MM.1S (cell line): ENCODE data around the gene LRIG2.

Source experiments
- DNase-seq: peaks from one replicate; pipeline ENCODE4 v3.0.0-alpha.2; 2015
- H2AFZ ChIP-seq: fragments of 300-600 bp; sonication (generic); 2 replicates; pipeline ENCODE4 v1.6.0; 2016; ENCODE audit warnings: antibody characterized with exemption, low read length
- H3F3A ChIP-seq: fragments of 300-600 bp; sonication (generic); 2 replicates; pipeline ENCODE4 v1.6.1; 2016; ENCODE audit warnings: mild to moderate bottlenecking, antibody characterized with exemption, low read length, moderate library complexity, mixed read lengths; ENCODE audit not compliant: insufficient read depth
- H3K27ac ChIP-seq: fragments of 300-600 bp; sonication (generic); 2 replicates; pipeline ENCODE4 v1.5.1; 2016; ENCODE audit warnings: mild to moderate bottlenecking, low read length
- H3K27me3 ChIP-seq: fragments of 300-600 bp; sonication (generic); replicated peaks from 2 replicates; pipeline ENCODE4 v1.6.0; 2016; ENCODE audit warnings: low read length; ENCODE audit not compliant: insufficient read depth
- H3K36me3 ChIP-seq: fragments of 300-600 bp; sonication (generic); replicated peaks from 2 replicates; pipeline ENCODE4 v1.6.1; 2016; ENCODE audit warnings: mild to moderate bottlenecking, low read length, mixed read lengths; ENCODE audit not compliant: insufficient read depth
- H3K4me1 ChIP-seq: fragments of 300-600 bp; sonication (generic); 2 replicates; pipeline ENCODE4 v1.6.1; 2016; ENCODE audit warnings: low read length, mixed read lengths
- H3K4me2 ChIP-seq: fragments of 300-600 bp; sonication (generic); 2 replicates; pipeline ENCODE4 v1.6.0; 2016; ENCODE audit warnings: low read depth, low read length
- H3K4me3 ChIP-seq: fragments of 300-600 bp; sonication (generic); 2 replicates; pipeline ENCODE4 v1.5.1; 2016; ENCODE audit warnings: low read length, mixed read lengths
- H3K79me2 ChIP-seq: fragments of 300-600 bp; sonication (generic); 2 replicates; pipeline ENCODE4 v1.6.1; 2016; ENCODE audit warnings: mixed run types, low read length, mixed read lengths
- H3K9ac ChIP-seq: fragments of 300-600 bp; sonication (generic); 2 replicates; pipeline ENCODE4 v1.6.1; 2016; ENCODE audit warnings: low read length, mixed read lengths
- H3K9me2 ChIP-seq: fragments of 300-600 bp; sonication (generic); replicated peaks from 2 replicates; pipeline ENCODE4 v1.6.1; 2016; ENCODE audit warnings: mild to moderate bottlenecking, low read length, mixed read lengths; ENCODE audit not compliant: insufficient read depth
- H3K9me3 ChIP-seq: fragments of 300-600 bp; sonication (generic); replicated peaks from 2 replicates; pipeline ENCODE4 v1.6.1; 2016; ENCODE audit warnings: mild to moderate bottlenecking, low read length, mixed read lengths; ENCODE audit not compliant: insufficient read depth
- H4K20me1 ChIP-seq: fragments of 300-600 bp; sonication (generic); 2 replicates; pipeline ENCODE4 v1.6.1; 2016; ENCODE audit warnings: mild to moderate bottlenecking, low read length, moderate library complexity, mixed read lengths; ENCODE audit not compliant: insufficient read depth
- CTCF ChIP-seq: fragments of 300-600 bp; sonication (generic); IDR thresholded peaks from 2 replicates; pipeline ENCODE4 v1.5.1; 2016; ENCODE audit warnings: antibody characterized with exemption, low read length, mixed read lengths
- EZH2 ChIP-seq: fragments of 300-600 bp; sonication (generic); optimal IDR thresholded peaks from 2 replicates; pipeline ENCODE3; 2017; ENCODE audit warnings: low read depth, mild to moderate bottlenecking, antibody characterized with exemption, low read length, mixed read lengths
- EZH2phosphoT487 ChIP-seq: fragments of 300-600 bp; sonication (generic); IDR thresholded peaks from 2 replicates; pipeline ENCODE4 v1.6.1; 2018; ENCODE audit warnings: antibody characterized with exemption, low read length

Gene LRIG2

GRCh38 chr1:113125517-113125916 is 52.5 kb downstream of the LRIG2 start:
- H3K36me3 ChIP-seq, result no peaks in the 10 kb centered on the region; the same call in 1 of the 2 replicates
- no peaks in the 10 kb centered on the region for H3F3A ChIP-seq
- H3K27ac ChIP-seq, result no peak overlapping the region
- no peaks in the 10 kb centered on the region for H3K79me2 ChIP-seq
- H4K20me1 ChIP-seq, result no peaks in the 10 kb centered on the region
- no peaks in the 10 kb centered on the region for H3K4me1 ChIP-seq
- no peaks in the 10 kb centered on the region for H3K27me3 ChIP-seq
- H3K9me3 ChIP-seq, result no peaks in the 10 kb centered on the region
- no peak overlapping the region for H2AFZ ChIP-seq
- no peaks in the 10 kb centered on the region for H3K9me2 ChIP-seq
- no peak overlapping the region for H3K9ac ChIP-seq
- TF ChIP-seq EZH2 (no peak), EZH2phosphoT487 (no peak), CTCF (no peak)
- H3K4me3 ChIP-seq, result no peak overlapping the region
- H3K4me2 ChIP-seq, result no peak overlapping the region
- DNase-seq, result no peak

GRCh38 chr1:113126207-113126606 is 53.2 kb downstream of the LRIG2 start:
- Histone ChIP-seq H3K9me3 (no peaks in the 10 kb centered on the region), H3K9ac (no peak overlapping the region), H3K36me3 (no peaks in the 10 kb centered on the region; the same call in 1 of the 2 replicates), H3K4me2 (no peak overlapping the region), H3K27ac (no peak overlapping the region), H3K9me2 (no peaks in the 10 kb centered on the region), H3K79me2 (no peaks in the 10 kb centered on the region), H3F3A (no peaks in the 10 kb centered on the region), H3K4me3 (no peak overlapping the region), H3K27me3 (no peaks in the 10 kb centered on the region), H4K20me1 (no peaks in the 10 kb centered on the region), H2AFZ (no peak overlapping the region), H3K4me1 (no peaks in the 10 kb centered on the region)
- no peak for DNase-seq
- TF ChIP-seq CTCF, result no peak
- TF ChIP-seq EZH2phosphoT487, result no peak
- no peak for TF ChIP-seq EZH2

- Histone ChIP-seq H3K4me1 (no peaks in the 10 kb centered on the region), H3K27me3 (no peaks in the 10 kb centered on the region), H3K9me2 (no peaks in the 10 kb centered on the region), H3K79me2 (no peaks in the 10 kb centered on the region), H3K9ac (no peak overlapping the region), H3K4me2 (no peak overlapping the region), H3K27ac (no peak overlapping the region), H3K36me3 (no peaks in the 10 kb centered on the region; the same call in 1 of the 2 replicates), H3K4me3 (no peak overlapping the region), H2AFZ (no peak overlapping the region), H3K9me3 (no peaks in the 10 kb centered on the region), H3F3A (no peaks in the 10 kb centered on the region), H4K20me1 (no peaks in the 10 kb centered on the region)
- TF ChIP-seq CTCF (no peak), EZH2phosphoT487 (no peak), EZH2 (no peak)
- DNase-seq, result no peak
These were observed 55.1 kb downstream of the LRIG2 start for GRCh38 chr1:113128116-113128515.
